Esophagus muscularis mucosa (tissue), 3 donors: Measurements from ENCODE around the gene CLIP1.
"Not testable (repeated sequence)": the region's sequence is repeated elsewhere in the genome, so short reads cannot be mapped to it uniquely, and the experiment has no call there.

Source experiments
- CTCF ChIP-seq, 3 experiments: fragments of 200-600 bp in 2 of 3; fragments of 450-650 bp in 1 of 3; sonication (generic) in 2 of 3; IDR thresholded peaks; one replicate each; pipeline ENCODE4 v1.5.1; 2017 to 2019; ENCODE audit warnings: antibody characterized with exemption in 3 of 3, mild to moderate bottlenecking in 2 of 3, moderate library complexity in 1 of 3
- POLR2A ChIP-seq: fragments of 450-650 bp; IDR thresholded peaks from one replicate; pipeline ENCODE4 v1.6.1; 2017; ENCODE audit warnings: antibody characterized with exemption, moderate library complexity, mild to moderate bottlenecking, low read depth
- POLR2AphosphoS5 ChIP-seq, 2 donors: sonication (generic); formaldehyde crosslinking; IDR thresholded peaks; one replicate each; pipeline ENCODE4 v1.6.1; 2017; ENCODE audit warnings: antibody characterized with exemption in 2 of 2

GRCh38 chr12:122447825-122448224 is 25.4 kb upstream of the CLIP1 start:
- TF ChIP-seq CTCF (IDR thresholded peaks at IDR 0.05); POLR2A; POLR2AphosphoS5 (IDR thresholded peaks at IDR 0.05): not testable (repeated sequence)
